Prostate gland (tissue), 2 donors: Measurements from ENCODE around the gene ARFGAP2.

ENCODE experiments used
- CTCF ChIP-seq, 4 experiments: fragments of 200-600 bp in 2 of 4; fragments of 450-650 bp in 2 of 4; sonication (generic) in 2 of 4; IDR thresholded peaks; 1 replicate in 3 of 4; 2 replicates in 1 of 4; pipeline ENCODE4 v1.5.1; 2016 to 2019; ENCODE audit warnings: antibody characterized with exemption in 4 of 4, mild to moderate bottlenecking in 2 of 4, moderate library complexity in 2 of 4
- POLR2A ChIP-seq: fragments of 450-650 bp; IDR thresholded peaks from one replicate; pipeline ENCODE4 v1.6.1; 2016; ENCODE audit warnings: antibody characterized with exemption, mild to moderate bottlenecking
- POLR2AphosphoS5 ChIP-seq: sonication (generic); formaldehyde crosslinking; IDR thresholded peaks from one replicate; pipeline ENCODE4 v1.6.1; 2017; ENCODE audit warnings: antibody characterized with exemption

- TF ChIP-seq CTCF (IDR thresholded peaks at IDR 0.05) (no peak), POLR2A (no peak), POLR2AphosphoS5 (no peak)
Observed at GRCh38 chr11:47121056-47121455, 55.6 kb downstream of the ARFGAP2 start.
